NCI-H1105 (cell line): ENCODE results near the gene CPZ.

ENCODE experiments used
- DNase-seq: peaks from one replicate; lab custom pipeline; 2025; lab: John Stamatoyannopoulos, UW

The CPZ gene

DNA sequence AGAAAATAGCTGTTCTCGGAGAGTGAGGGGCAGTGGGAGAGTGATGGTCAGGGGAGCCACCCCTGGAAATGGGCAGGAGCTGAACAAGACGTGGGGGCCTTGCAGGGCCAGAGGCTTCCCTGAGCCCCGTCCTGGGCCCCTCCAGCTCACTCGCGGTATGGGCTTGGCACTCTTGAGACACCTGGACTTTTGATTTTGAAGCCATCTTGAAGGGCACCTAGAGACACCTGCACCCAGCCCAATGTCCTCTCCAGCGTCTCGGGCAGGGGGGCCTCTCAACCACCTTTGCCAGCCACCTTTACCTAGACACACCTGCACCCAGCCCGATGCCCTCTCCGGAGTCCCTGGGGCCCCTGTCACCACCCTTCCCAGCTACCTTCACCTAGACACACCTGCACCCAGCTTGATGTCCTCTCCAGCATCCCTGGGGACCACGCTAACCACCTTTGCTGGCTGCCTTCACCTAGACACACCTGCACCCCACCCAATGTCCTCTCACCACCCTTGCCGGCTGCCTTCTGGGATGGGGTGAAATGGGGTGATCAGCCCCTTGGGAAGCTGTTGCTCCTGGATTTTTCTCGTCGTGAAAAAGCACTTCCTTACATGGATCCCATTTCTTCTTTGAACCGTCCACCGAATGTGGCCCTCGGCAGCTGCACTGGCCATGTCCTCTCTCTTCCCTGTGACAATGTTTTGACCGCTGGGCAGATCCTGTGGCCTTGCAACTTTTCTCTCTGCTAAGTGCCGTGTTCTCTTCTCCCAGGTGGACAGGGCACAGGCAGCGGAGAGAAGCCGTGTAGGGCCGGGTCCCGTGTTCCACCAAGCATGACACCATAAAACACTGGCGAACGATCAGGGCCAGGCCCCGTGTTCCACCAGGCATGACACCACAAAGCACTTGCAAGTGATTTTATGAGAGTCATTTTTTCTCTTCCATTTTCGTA is 47.5 kb downstream of the CPZ start:
- no peak for DNase-seq

DNA sequence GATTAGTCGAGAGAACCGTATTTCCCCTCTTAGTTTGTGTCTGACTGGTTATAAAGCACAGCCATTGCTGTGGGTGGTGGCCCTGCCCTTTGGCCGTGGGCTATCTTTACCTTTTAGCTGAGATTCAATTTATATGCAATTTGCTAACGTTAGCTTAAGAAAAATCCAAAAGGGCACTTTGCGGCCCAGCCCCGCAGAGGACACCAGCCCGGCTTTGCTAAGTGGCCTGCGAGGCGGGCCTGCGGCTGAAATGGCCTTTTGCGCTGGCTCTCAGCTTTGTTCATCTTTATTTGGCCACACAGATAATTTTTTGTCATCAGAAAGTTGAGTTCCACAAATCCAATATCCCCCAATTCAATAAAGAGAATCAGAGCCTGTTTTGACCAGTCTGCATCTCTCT is 48.3 kb downstream of the CPZ start:
- DNase-seq: no peak

DNA sequence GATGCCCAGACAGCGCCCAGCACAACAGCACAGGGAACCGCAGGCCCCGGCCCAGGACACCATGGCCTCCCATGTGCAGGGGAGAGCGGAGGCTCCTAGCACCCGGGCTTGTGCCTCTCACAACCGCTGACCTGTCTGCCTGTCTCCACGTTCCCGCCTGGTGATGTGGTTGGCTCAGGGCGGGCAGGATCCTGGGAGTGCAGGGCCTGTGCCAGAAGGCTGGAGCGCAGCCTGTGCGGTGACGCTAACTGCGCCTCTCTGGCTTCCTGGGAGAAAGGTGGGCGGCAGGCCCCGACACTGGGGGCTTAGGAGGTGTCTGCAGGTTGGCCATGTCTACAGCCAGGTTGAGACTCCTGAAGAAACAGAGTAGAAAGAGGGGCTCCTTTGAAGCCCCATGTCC is 48.7 kb downstream of the CPZ start:
- no peak for DNase-seq

- no peak for DNase-seq
Measured at GRCh38 chr4:8641931-8642650, 49.5 kb downstream of the CPZ start.

DNA sequence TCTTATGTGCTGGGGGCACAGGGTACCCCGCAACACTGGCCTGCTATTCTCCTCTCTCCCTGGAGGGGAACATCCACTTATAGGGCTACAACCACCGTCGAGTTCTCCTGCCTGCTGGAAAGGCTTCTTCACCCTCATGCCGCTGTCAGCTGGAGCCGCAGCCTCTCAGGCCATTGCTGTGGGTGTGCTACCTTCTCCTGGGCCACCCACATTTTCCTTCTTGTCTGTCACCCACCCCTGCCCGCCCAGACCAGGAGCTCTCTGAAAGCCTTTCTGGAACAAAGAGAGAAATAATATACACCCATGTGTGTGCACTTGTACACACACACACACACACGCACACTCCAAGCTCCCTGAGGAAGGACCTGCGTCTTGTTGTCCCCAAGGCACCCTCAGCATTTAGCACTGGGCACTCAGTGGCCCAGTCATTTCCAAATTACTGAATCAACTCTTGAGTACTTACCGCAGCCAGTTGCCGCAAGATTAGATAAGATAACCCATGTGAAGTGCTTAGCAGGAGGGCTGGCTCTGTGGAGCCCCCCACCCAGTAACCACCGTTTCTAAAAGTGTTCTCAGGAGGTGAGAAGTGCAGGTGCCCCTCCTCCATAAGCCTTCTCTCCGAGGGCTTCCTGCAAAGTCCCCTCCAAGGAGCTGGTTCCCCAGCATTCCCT is 50.2 kb downstream of the CPZ start:
- DNase-seq: no peak

GRCh38 chr4:8643441-8643840 is 50.9 kb downstream of the CPZ start:
- no peak for DNase-seq

- DNase-seq: no peak
Measured at GRCh38 chr4:8643986-8644385, 51.4 kb downstream of the CPZ start.

DNA sequence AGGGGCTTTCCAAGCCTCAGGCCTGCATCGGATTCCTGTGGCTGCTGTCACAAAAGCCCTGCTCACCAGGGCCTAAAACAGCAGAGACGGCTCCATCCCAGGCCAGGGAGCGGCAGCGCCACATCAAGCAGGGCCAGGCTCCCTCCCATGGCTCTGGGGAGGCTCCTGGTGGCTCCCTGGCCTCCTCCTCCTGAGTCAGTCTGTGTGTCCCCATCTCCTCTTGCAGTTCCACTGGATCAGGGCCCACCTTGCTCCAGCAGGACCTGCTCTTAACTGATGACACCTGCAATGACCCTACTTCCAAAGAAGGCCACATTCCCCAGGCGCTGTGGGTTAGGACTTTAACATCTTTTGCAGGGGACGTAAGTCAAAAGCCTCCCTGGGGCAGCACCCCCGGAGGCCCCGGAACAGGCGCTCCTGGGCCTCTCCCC is 51.9 kb downstream of the CPZ start:
- DNase-seq: no peak

- no peak for DNase-seq
Measured at GRCh38 chr4:8644966-8645752, 52.6 kb downstream of the CPZ start.

- DNase-seq: no peak
Measured at GRCh38 chr4:8645753-8646124, 53.2 kb downstream of the CPZ start.

DNA sequence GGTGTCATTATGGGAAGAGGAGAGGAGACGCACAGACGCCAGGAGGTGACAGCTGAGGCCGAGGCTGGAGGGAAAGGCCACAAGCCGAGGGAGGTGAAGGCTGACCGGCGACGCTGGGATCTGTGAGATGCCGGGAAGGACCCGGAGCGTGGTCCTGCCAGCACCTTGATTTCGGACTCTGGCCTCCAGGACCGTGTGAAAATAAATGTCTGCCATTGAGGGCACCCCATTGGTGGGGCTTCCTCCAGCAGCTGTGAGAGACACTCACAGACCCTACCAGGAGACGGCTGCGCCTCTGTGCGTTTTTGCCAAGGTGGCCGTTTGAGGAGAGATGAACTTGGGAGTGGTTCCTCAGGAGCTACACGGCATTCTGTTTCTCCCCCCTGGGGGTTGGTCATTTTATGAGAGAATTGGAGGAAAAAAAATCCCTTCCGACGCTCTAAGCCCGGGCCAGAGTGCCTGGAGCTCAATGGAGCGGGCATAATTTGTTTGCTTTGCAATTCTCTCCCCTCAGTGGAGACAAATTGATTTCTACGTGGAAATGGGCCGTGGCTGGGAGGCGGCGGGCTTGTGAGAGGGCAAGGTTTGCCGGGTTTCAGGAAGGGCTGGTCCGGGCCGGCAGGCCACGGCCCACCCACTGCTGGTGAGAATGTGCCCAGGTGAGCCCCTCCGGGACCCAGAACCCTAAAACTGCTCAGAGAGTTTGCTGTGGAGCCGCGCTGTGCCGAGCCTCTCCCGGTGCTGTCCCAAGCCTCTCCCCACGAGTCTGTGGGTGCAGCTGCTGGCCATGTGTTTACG is 53.9 kb downstream of the CPZ start:
- peak; percentile 25 for DNase-seq

- no peak for DNase-seq
Measured at GRCh38 chr4:8647094-8647570, 54.6 kb downstream of the CPZ start.

DNA sequence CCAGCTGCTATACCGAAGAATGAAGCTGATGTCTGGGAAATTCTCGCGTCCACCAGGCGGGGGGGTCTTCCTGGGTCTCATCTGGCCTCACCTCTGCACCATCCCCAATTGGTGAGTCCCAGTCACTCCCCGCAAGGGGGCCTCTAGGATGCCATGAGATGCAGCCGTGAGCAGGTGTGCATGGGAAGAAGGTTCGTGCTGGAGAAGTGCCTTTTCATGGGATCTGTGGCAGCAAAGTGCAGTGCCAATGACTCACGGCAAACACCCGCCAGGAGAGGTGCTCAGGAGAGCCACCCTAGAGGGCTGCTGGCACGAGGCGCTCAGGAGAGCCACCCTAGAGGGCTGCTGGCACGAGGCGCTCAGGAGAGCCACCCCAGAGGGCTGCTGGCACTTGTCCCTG is 55.1 kb downstream of the CPZ start:
- peak; percentile 29 for DNase-seq

- no peak for DNase-seq
Measured at GRCh38 chr4:8648296-8648695, 55.7 kb downstream of the CPZ start.

- DNase-seq: no peak
Measured at GRCh38 chr4:8648816-8649630, 56.5 kb downstream of the CPZ start.

DNA sequence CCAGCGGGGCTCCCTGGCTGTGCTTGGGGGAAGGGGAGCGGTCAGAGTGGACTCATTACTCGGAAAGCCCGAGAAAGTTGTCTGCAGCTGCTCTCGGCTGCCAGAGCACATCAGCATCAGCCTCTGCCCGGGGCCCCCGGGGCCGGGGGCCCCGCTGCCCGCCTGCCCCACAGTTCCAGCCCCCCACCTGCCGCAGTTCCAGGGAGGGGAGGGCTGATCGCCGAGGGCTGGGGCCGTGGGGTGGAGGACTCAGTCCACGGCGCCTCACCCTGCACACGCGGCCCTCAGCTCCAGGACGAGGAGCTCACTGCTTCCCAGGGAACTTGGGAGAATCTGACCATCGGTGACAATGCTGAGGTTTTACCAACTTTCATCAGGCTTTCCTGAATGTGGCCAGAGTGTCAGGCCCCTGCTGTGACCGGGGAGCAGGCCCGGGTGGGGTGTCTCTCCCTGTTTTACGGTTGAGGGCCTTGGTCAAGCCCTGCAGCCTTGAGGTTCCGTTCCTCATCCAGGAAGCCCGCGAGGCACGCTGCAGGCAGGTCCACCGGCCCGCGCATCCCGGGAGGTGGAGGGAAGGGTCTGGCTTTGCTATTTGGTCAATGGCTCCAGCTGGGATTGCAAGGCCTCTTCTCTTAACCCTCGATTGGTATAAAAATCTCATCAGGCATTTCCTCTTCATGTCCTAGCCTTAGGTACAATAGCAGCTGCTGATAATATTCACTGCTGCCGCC is 57.2 kb downstream of the CPZ start:
- no peak for DNase-seq

- no peak for DNase-seq
Measured at GRCh38 chr4:8651661-8652180, 59.2 kb downstream of the CPZ start.

GRCh38 chr4:8652181-8653078 is 59.9 kb downstream of the CPZ start:
- DNase-seq: no peak
